Measurements from ENCODE around the gene RALA. TPM values are rescaled to one million over a fixed set of nuclear protein-coding genes. Genes with fewer than 3 reads are reported as not detected.

Gene RALA
- total and polyA plus RNA-seq, 2 experiments from 2014 or later, result 43.5 to 231 TPM

DNA sequence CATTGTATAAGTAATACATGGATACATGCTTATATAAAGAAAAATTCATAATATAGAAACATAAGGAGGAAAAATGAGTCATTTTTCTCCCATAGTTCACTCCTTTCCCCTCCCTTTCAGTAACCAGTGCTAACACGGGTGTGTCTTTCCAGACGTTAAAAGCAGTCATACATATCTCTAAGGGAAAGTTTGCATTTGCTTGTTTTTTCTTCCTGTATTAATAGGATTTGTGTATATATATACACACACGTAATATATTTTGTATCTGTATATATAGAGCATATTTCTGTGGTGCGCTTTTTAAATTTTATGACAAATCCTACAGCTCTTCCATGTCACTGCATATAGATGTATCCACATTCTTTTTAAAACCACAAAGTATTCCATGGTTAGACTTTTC lies 78.8 kb downstream of the RALA start:
- no peaks in the 10 kb centered on the region for H3K9me3 Mint-ChIP-seq
- H3K4me2 ChIP-seq, result no peak overlapping the region
- no peak for DNase-seq (ENCODE audit: low spot score)
- no peaks in the 10 kb centered on the region for H3F3A ChIP-seq (replicated peaks; ENCODE audit: low read depth)
- no peaks in the 10 kb centered on the region for H3K27me3 ChIP-seq (ENCODE audit: insufficient read depth)
- no peaks in the 10 kb centered on the region for H3K9me2 ChIP-seq (ENCODE audit: insufficient read depth)
- no peak overlapping the region for H2AFZ ChIP-seq
- peaks cover 23% of the 10 kb centered on the region for H3K36me3 Mint-ChIP-seq (ENCODE audit: low read depth)
- no peak overlapping the region for H3K27ac Mint-ChIP-seq
- TF ChIP-seq CREB1 (CRISPR knock-in tag; IDR thresholded peaks at IDR 0.05; ENCODE audit: low read depth) (no peak), ZNF462 (CRISPR knock-in tag; IDR thresholded peaks at IDR 0.05) (no peak)
- H3K4me1 ChIP-seq (ENCODE audit: insufficient read depth), result no peaks in the 10 kb centered on the region
- H3K27ac ChIP-seq (ENCODE audit: low read depth), result no peak overlapping the region
- ATAC-seq, result no peak
- no peak overlapping the region for H3K4me3 Mint-ChIP-seq
- 0 out of 2 replicates have a peak, but pooled peaks cover 5% of the 10 kb centered on the region for H3K36me3 ChIP-seq (ENCODE audit: insufficient read depth)
- H3K79me2 ChIP-seq (replicated peaks; ENCODE audit: insufficient read depth), result no peaks in the 10 kb centered on the region
- H3K27me3 Mint-ChIP-seq (ENCODE audit: insufficient read depth, low read depth, poor library complexity), result no peaks in the 10 kb centered on the region
- H3K4me3 ChIP-seq, result no peak overlapping the region
- H4K20me1 ChIP-seq (replicated peaks; ENCODE audit: insufficient read depth), result no peaks in the 10 kb centered on the region
- peaks cover 2% of the 10 kb centered on the region; the same call in 1 of the 3 replicates for H3K4me1 Mint-ChIP-seq

DNA sequence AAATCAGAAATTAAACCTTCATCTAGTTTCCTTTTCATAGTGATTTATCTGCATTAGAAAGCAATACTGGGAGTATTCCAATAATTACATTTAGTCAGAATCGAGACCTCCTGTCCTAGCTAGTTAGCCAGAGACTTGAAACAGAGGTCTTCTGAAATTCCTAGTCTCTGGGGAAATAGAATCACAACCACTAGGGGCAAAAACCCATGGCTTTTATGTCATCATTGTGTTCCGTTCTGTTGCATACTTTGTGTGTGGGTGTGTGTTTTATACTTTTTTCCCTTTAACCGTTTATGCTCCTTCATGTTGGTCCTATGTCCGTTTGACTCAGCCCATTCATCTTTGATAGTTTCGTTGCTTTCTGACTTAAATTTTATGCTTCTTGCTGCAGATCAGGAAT lies 79.8 kb downstream of the RALA start:
- Histone ChIP-seq H3K27ac (ENCODE audit: low read depth) (no peak overlapping the region), H3K79me2 (replicated peaks; ENCODE audit: insufficient read depth) (no peaks in the 10 kb centered on the region), H3K4me3 (no peak overlapping the region), H3K4me2 (no peak overlapping the region), H3F3A (replicated peaks; ENCODE audit: low read depth) (no peaks in the 10 kb centered on the region), H3K9me2 (ENCODE audit: insufficient read depth) (no peaks in the 10 kb centered on the region), H3K27me3 (ENCODE audit: insufficient read depth) (no peaks in the 10 kb centered on the region), H2AFZ (no peak overlapping the region), H3K4me1 (ENCODE audit: insufficient read depth) (no peaks in the 10 kb centered on the region), H4K20me1 (replicated peaks; ENCODE audit: insufficient read depth) (no peaks in the 10 kb centered on the region), H3K36me3 (ENCODE audit: insufficient read depth) (no peaks in the 10 kb centered on the region)
- H3K4me3 Mint-ChIP-seq, result no peak overlapping the region
- H3K27me3 Mint-ChIP-seq (ENCODE audit: insufficient read depth, low read depth, poor library complexity), result no peaks in the 10 kb centered on the region
- H3K9me3 Mint-ChIP-seq, result no peaks in the 10 kb centered on the region
- TF ChIP-seq POLR2AphosphoS5 (IDR thresholded peaks at IDR 0.05; ENCODE audit: low read depth) (no peak), CTCF (conservative IDR thresholded peaks at IDR 0.05; ENCODE audit: low read depth in 2 of 2) (peak in 1 of 2 experiments; percentile 46; a peak in 1 of 4 replicates), CREB1 (CRISPR knock-in tag; IDR thresholded peaks at IDR 0.05; ENCODE audit: low read depth) (peak; percentile 47; the same call in 1 of the 2 replicates)
- peaks cover 2% of the 10 kb centered on the region; the same call in 1 of the 3 replicates for H3K4me1 Mint-ChIP-seq
- ATAC-seq, result no peak
- peaks cover 18% of the 10 kb centered on the region for H3K36me3 Mint-ChIP-seq (ENCODE audit: low read depth)
- H3K27ac Mint-ChIP-seq, result no peak overlapping the region
- DNase-seq (ENCODE audit: low spot score), result peak; percentile 39

All from GM23338 (cell line).